ENCODE data around the gene KIF16B.

Gene KIF16B

GRCh38 chr20:16390991-16391390 is 182.3 kb downstream of the KIF16B start:
- DNase-seq, result no peak

GRCh38 chr20:16388731-16389130 is 184.5 kb downstream of the KIF16B start:
- DNase-seq, result no peak

- DNase-seq, result no peak
Observed at GRCh38 chr20:16387666-16388065, 185.6 kb downstream of the KIF16B start.

GRCh38 chr20:16385891-16386290 is 187.4 kb downstream of the KIF16B start:
- no peak for DNase-seq

- no peak for DNase-seq
Observed at GRCh38 chr20:16385462-16385861, 187.8 kb downstream of the KIF16B start.

- no peak for DNase-seq
Observed at GRCh38 chr20:16381444-16381843, 191.8 kb downstream of the KIF16B start.

GRCh38 chr20:16378712-16379370 is 194.4 kb downstream of the KIF16B start:
- no peak for DNase-seq

- DNase-seq, result no peak
Observed at GRCh38 chr20:16378122-16378521, 195.1 kb downstream of the KIF16B start.

- DNase-seq, result no peak
Observed at GRCh38 chr20:16369441-16369840, 203.8 kb downstream of the KIF16B start.

- DNase-seq, result no peak
Observed at GRCh38 chr20:16368645-16369292, 204.5 kb downstream of the KIF16B start.

- no peak for DNase-seq
Observed at GRCh38 chr20:16367948-16368560, 205.2 kb downstream of the KIF16B start.

- DNase-seq, result no peak
Observed at GRCh38 chr20:16366529-16366928, 206.7 kb downstream of the KIF16B start.

GRCh38 chr20:16364320-16364687 is 208.9 kb downstream of the KIF16B start:
- DNase-seq, result no peak

- DNase-seq, result no peak
Observed at GRCh38 chr20:16363506-16364319, 209.5 kb downstream of the KIF16B start.

- no peak for DNase-seq
Observed at GRCh38 chr20:16362642-16363041, 210.6 kb downstream of the KIF16B start.

- DNase-seq, result no peak
Observed at GRCh38 chr20:16360668-16361067, 212.6 kb downstream of the KIF16B start.

- DNase-seq, result no peak
Observed at GRCh38 chr20:16353417-16353781, 219.8 kb downstream of the KIF16B start.

GRCh38 chr20:16352751-16353416 is 220.4 kb downstream of the KIF16B start:
- DNase-seq, result no peak

- no peak for DNase-seq
Observed at GRCh38 chr20:16352321-16352720, 220.9 kb downstream of the KIF16B start.

GRCh38 chr20:16351415-16351814 is 221.8 kb downstream of the KIF16B start:
- DNase-seq, result no peak

- DNase-seq, result no peak
Observed at GRCh38 chr20:16350465-16350864, 222.8 kb downstream of the KIF16B start.

GRCh38 chr20:16349523-16350260 is 223.6 kb downstream of the KIF16B start:
- no peak for DNase-seq
